ENCODE data around the gene KPNA5.

GRCh38 chr6:116649129-116649528, 31.9 kb upstream of the KPNA5 start:
- TF ChIP-seq RAD21 (CRISPR knock-in tag; IDR thresholded peaks at IDR 0.05) = no peak
- no peak for TF ChIP-seq SRF (IDR thresholded peaks at IDR 0.05; ENCODE audit: low read depth, low read length)
- TF ChIP-seq CREB3 (CRISPR knock-in tag; IDR thresholded peaks at IDR 0.05) = no peak
- no peak for TF ChIP-seq ZNF121 (CRISPR knock-in tag; IDR thresholded peaks at IDR 0.05)
- no peak for TF ChIP-seq CTCF (CRISPR knock-in tag; IDR thresholded peaks at IDR 0.05)
- no peak for TF ChIP-seq ZBTB8A (CRISPR knock-in tag; IDR thresholded peaks at IDR 0.05; ENCODE audit: borderline replicate concordance, low read depth)
